Measurements from ENCODE around the gene NAV2.

NAV2 gene

DNA sequence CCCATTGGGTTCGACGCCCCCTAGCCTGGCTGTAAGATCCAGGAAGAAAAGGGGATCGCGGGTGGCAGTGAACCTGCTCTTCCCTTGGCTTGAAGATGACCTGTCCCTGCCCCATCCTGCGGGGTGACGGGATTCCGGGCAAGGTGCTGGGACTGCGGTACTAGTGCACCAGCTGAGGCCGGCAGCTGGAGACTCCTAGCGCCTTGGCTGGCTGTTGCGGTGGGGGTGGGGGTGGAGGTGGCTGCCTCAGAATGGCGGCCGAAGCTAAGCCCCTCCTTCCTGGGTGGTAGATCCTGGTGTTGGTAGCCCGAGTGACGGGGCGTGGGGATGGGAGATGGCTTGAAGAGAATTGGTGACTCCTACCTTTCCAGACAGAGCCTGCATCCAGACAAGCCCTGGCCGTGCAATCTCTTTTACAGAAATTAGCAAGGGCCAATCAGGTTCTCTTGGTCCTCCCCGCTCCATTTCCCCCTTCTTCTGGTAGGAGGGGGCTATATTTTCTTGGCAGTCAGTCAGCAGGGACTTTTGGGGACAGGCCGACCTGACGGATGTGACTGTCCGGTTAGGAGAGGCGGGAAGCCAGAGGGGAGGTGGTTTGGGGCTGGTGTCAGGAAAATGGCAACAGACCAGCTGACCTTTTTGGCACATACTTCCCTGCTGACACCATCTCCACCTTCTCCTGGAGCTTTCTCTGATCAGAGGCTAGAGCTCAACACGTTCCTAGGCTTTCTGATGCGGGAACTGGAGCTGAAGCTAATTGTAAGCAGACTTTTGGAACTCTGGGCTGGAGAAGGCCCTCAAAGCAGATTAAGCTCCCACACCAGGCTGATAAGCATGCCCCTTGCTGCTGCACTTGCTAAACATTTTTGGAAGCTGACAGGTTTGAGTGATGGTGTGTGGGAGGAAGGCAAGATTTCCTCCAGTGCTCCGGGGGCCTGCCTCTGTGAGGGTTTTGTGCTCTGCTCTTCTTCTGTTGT lies 2.0 kb downstream of the NAV2 start:
- TF ChIP-seq, protein P1, sequence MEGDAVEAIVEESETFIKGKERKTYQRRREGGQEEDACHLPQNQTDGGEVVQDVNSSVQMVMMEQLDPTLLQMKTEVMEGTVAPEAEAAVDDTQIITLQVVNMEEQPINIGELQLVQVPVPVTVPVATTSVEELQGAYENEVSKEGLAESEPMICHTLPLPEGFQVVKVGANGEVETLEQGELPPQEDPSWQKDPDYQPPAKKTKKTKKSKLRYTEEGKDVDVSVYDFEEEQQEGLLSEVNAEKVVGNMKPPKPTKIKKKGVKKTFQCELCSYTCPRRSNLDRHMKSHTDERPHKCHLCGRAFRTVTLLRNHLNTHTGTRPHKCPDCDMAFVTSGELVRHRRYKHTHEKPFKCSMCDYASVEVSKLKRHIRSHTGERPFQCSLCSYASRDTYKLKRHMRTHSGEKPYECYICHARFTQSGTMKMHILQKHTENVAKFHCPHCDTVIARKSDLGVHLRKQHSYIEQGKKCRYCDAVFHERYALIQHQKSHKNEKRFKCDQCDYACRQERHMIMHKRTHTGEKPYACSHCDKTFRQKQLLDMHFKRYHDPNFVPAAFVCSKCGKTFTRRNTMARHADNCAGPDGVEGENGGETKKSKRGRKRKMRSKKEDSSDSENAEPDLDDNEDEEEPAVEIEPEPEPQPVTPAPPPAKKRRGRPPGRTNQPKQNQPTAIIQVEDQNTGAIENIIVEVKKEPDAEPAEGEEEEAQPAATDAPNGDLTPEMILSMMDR (IDR thresholded peaks at IDR 0.05; ENCODE audit: low read depth, low read length): no peak
- in situ Hi-C loops (cut with HindIII; ENCODE audit: low sequenced_read_pairs): no loop called here
- H3K4me3 ChIP-seq (ENCODE audit: low read depth, low read length): peak overlapping the region; percentile 86
- DNase-seq (ENCODE audit: low read depth, low spot score): peak; percentile 51

DNA sequence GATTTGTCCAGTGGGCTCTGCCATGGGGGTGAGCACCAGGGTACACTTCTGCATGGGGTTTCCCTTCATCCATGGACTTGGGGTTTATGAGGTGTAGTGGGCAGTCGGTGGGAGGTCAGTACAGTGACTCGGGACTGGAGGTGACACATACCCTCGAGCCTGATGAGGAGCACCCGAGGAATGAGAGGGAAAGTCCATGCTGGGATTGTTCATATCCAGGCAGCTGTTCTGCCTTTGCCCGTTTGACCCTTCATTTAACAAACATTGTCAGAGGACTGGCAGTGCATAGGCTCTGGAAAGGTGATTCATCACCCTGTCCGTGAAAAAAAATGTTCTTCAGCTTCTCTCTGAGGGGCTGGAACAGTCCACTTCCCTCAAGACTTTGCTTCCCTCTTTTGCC lies 2.7 kb downstream of the NAV2 start:
- DNase-seq (ENCODE audit: low read depth, low spot score): peak; percentile 69
- TF ChIP-seq, protein P1 (IDR thresholded peaks at IDR 0.05; ENCODE audit: low read depth, low read length): no peak
- peak overlapping the region; percentile 86 for H3K4me3 ChIP-seq (ENCODE audit: low read depth, low read length)
- in situ Hi-C loops (cut with HindIII; ENCODE audit: low sequenced_read_pairs): no loop called here

- no peak for DNase-seq (ENCODE audit: low read depth, low spot score)
- no peak overlapping the region for H3K4me3 ChIP-seq (ENCODE audit: low read depth, low read length)
- in situ Hi-C loops (cut with HindIII; ENCODE audit: low sequenced_read_pairs): no loop called here
- TF ChIP-seq, protein P1 (IDR thresholded peaks at IDR 0.05; ENCODE audit: low read depth, low read length): no peak
Measured at GRCh38 chr11:19718051-19718450, 5.4 kb downstream of the NAV2 start.

DNA sequence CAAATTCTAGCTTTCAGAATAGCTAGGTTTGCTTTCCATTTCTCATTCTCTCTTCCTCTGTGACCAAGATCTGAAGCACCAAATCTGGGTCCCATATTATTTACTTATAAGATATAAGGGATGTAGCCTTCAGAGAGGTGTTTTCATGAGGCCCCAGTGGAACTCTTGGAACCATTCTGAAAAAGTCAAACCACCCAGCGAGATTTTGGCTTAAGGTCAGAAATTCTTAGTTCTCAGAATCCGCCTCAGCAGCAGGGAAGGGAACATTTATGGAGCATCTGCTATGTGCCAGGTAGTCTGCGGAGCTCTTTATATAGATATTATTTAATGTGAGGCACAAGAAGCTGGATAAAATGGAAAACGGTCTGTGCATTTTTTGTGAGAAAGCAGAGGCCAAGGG lies 6.3 kb downstream of the NAV2 start:
- in situ Hi-C loops (cut with HindIII; ENCODE audit: low sequenced_read_pairs): no loop called here

DNA sequence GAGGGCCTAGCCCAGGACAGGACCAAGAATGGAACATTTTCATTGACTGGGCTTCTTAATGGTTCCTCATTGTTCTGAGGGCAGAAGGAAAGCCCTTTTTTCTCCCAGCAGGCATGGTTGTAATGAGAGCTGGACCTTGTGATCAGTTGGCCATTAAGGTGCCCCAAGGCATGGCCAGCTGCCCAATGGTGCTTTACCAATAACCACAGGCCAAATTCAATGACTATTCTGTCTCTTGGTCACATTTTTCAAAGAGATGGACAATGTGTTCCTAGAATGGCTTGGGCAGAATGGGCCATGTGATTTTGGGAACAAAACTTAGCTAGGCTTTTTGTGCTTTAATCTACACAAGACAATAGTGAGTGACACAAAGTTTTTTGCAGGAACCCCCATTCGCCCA lies 7.3 kb downstream of the NAV2 start:
- H3K4me3 ChIP-seq (ENCODE audit: low read depth, low read length): no peak overlapping the region
- DNase-seq (ENCODE audit: low read depth, low spot score): no peak
- in situ Hi-C loops (cut with HindIII; ENCODE audit: low sequenced_read_pairs): no loop called here
- TF ChIP-seq, protein P1 (IDR thresholded peaks at IDR 0.05; ENCODE audit: low read depth, low read length): no peak

More for the DNA sequence above, 6.3 kb downstream of the NAV2 start:
- DNase-seq (ENCODE audit: low read depth, low spot score): no peak
- TF ChIP-seq, protein P1 (IDR thresholded peaks at IDR 0.05; ENCODE audit: low read depth, low read length): no peak
- no peak overlapping the region for H3K4me3 ChIP-seq (ENCODE audit: low read depth, low read length)

GRCh38 chr11:19721176-19721575 lies 8.5 kb downstream of the NAV2 start:
- no peak for DNase-seq (ENCODE audit: low read depth, low spot score)
- TF ChIP-seq, protein P1 (IDR thresholded peaks at IDR 0.05; ENCODE audit: low read depth, low read length): no peak
- no peak overlapping the region for H3K4me3 ChIP-seq (ENCODE audit: low read depth, low read length)
- in situ Hi-C loops (cut with HindIII; ENCODE audit: low sequenced_read_pairs): no loop called here
